ENCODE data around the gene OR2H2.

The OR2H2 gene

DNA sequence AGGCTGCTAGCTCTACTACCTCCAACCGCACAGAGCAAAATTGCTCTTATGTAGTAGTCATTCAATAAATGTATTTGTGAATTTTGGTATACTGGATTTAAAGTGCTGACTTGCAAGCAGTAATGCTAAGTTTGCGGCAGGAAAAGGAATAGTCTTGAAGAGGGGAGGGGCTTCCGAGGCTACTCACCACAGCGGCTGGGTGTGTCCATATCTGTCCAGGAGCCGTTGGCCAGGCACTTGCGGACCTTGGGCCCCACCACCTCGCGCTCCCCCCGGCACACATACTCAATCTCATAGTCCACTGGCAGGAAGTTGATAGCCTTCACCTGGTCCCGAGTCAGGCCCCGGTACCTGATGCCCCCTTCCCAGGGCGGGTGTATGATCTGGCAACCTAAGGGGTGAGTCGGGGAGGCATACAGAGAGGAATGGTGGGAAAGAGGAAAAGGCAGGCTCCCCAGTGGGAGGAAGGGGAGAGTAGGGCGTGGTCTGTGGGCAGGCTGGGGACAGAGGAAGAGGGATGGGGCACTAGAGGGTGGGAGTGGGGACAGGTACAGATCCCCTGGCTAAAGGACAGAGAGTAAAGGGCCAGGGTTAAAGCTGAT is 46.4 kb downstream of the OR2H2 start:
- no peak for DNase-seq

DNA sequence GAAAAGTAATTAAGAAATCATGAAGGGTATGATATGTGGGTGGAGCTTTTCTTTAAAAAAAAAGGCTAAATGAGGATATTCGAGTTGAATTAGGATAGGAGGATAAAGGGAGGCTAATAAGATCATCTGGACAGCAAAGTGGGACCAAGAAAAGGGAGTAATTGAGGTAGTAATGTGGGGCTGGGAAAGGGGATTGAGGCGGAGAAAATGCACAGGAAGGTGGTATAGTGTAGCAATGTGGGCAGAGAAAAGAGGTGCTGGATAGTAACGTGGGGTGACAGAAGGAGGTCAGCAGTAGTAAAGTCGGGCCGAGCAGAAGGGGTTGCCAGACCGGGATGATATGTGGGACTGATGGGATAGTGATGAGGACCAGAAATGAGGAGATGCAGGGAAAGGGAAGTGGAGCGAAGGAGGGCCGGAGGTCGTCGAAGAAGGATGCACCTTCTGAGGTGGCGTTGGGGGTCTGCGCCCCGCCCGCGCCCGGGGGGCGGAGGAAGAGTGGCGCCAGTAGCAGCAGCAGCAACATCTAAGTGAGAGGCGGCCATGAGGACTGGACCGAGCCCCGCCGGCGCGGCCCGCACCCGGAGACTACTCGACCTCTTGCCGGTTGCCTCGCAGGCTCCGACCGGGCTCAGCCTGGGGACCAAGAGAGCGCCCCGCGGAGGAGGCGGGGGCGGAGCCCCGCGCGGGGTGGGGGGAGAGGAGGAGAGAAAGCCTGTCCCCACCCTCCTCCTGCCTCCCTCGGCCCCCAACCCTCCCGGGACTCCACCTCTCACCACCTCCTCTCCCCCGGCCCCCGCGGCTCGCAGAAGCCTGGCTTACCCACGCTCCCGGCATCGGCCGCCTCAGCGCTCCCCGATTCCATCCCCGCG is 47.2 kb downstream of the OR2H2 start:
- peak; percentile 20 for DNase-seq

DNA sequence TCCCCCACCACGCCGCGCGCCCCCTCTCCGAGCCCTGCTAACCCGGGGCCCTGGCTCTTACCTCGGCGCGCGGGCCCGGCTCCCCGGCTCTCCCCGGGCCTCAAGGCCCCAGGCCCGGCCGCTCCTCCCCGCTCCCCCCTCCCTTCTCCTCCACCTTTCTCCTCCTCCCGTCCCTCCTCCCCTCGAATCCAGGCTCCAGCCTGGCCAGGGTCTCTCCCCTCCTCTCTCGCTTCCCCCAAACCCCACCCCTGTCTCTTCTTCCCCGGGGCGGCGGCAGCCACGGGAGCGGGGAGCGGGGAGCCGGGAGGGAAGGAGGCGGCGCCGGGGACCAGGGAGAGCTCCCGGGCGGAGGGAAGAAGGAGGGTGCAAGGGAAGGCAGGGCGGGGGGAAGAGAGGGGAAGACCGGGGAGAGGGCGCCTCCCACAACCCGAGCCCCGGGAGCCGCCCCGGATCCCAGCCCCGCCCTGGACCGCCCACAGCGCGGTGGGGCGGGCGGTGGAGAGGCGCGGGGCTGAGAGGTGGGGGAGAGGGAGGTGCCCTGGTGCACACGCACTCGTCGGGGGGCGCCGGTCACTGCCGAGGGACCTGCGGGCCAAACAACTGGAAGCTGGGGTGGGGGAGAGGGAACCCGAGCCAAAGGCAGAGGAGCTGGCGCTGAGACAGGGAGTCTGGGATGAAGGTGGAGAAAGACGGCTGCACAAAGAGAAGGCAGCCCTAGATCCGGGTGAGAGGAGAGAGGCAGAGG is 48.0 kb downstream of the OR2H2 start, which contains the start of gene GABBR1:
TSS of gene GABBR1 (minus strand) at position 395 of the 745 bp plus-strand sequence. CDS start 798 bp downstream, outside the sequence.
- peak; percentile 44 for DNase-seq

DNA sequence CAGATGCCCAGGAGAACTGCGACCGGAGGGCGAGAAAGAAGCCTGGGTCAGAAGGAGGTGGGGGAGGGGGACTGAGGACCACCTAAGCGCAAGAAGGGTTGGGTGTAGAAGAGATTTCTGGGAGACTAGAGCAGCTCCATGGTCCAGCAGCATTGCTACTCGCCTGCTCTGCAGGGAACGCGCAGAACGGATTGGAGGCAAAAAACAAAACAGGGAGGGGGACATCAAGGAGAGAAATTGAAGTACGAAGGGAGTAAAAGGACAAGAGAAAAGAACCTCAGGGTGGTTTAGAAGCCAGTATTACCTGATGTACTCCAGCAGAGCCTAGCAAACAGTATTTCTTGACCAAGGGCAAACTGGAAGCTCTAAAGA is 48.6 kb downstream of the OR2H2 start:
- peak; percentile 17 for DNase-seq

DNA sequence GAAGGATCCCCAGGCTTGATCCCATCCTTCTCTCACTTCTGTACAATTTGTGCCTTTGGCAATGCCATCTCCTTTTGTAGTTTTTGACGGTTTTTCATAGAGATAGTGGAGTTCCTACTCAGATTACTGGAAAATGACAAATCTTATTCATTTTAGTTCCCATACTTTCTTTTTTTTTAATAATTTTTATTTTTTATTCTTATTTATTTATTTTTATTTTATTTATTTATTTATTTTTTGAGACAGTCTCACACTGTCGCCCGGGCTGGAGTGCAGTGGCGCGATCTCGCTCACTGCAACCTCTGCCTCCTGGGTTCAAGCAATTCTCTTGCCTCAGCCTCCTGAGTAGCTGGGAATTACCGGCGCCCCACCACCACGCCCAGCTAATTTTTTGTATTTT is 52.3 kb downstream of the OR2H2 start:
- no peak for DNase-seq

All from kidney glomerular epithelial cell (primary cell).